ENCODE data around the gene BCL11A. TPM values are rescaled to one million over a fixed set of nuclear protein-coding genes. Genes with fewer than 3 reads are reported as not detected.

The BCL11A gene
- total RNA-seq, 1 donor from 2014 or later: 29.8 TPM

GRCh38 chr2:60407398-60407797 is 146.1 kb downstream of the BCL11A start:
- no peaks in the 10 kb centered on the region for H3K36me3 ChIP-seq (ENCODE audit: insufficient read depth, low read length)
- Mint-ChIP-seq H3K27ac (ENCODE audit: unreplicated experiment) (no peak overlapping the region), H3K36me3 (ENCODE audit: low read depth, unreplicated experiment) (no peaks in the 10 kb centered on the region), H3K27me3 (ENCODE audit: low read depth, unreplicated experiment) (peaks cover 22% of the 10 kb centered on the region), H3K4me1 (ENCODE audit: low read depth, unreplicated experiment) (peaks cover 16% of the 10 kb centered on the region), H3K9me3 (ENCODE audit: unreplicated experiment) (no peaks in the 10 kb centered on the region), H3K4me3 (ENCODE audit: unreplicated experiment) (no peak overlapping the region)
- no peaks in the 10 kb centered on the region for H3K27me3 ChIP-seq (ENCODE audit: insufficient read depth, low read length)
- no peaks in the 10 kb centered on the region for H3K9me3 ChIP-seq (ENCODE audit: insufficient read depth, low read depth, low read length)
- no peaks in the 10 kb centered on the region for H3K79me2 ChIP-seq (ENCODE audit: insufficient read depth, low read length)
- no peak for FAIRE-seq
- H3K27ac ChIP-seq (ENCODE audit: low read depth, low read length): no peak overlapping the region
- H3K4me1 ChIP-seq (ENCODE audit: insufficient read depth, low read length): no peaks in the 10 kb centered on the region
- no peak for DNase-seq (ENCODE audit: low read depth)
- no peak overlapping the region for H3K4me2 ChIP-seq (ENCODE audit: low read length)
- H2AFZ ChIP-seq (ENCODE audit: low read depth, low read length): no peak overlapping the region
- TF ChIP-seq CTCF (IDR thresholded peaks at IDR 0.05; ENCODE audit: insufficient read depth, low read depth, low read length): no peak
- no peak for TF ChIP-seq EZH2 (IDR thresholded peaks at IDR 0.05; ENCODE audit: insufficient read depth, low read length)
- no peak overlapping the region for H3K4me3 ChIP-seq (ENCODE audit: insufficient read depth, low read depth, low read length)
- H3K9ac ChIP-seq (ENCODE audit: low read length): no peak overlapping the region
- no peaks in the 10 kb centered on the region for H4K20me1 ChIP-seq (ENCODE audit: insufficient read depth, low read length)

- no peak overlapping the region for H3K4me3 Mint-ChIP-seq (ENCODE audit: unreplicated experiment)
- Histone ChIP-seq H3K36me3 (ENCODE audit: insufficient read depth, low read length) (no peaks in the 10 kb centered on the region), H3K4me2 (ENCODE audit: low read length) (no peak overlapping the region), H3K79me2 (ENCODE audit: insufficient read depth, low read length) (no peaks in the 10 kb centered on the region), H3K9me3 (ENCODE audit: insufficient read depth, low read depth, low read length) (no peaks in the 10 kb centered on the region), H3K4me1 (ENCODE audit: insufficient read depth, low read length) (no peaks in the 10 kb centered on the region), H3K27ac (ENCODE audit: low read depth, low read length) (no peak overlapping the region), H3K4me3 (ENCODE audit: insufficient read depth, low read depth, low read length) (no peak overlapping the region), H2AFZ (ENCODE audit: low read depth, low read length) (no peak overlapping the region), H3K27me3 (ENCODE audit: insufficient read depth, low read length) (no peaks in the 10 kb centered on the region), H4K20me1 (ENCODE audit: insufficient read depth, low read length) (no peaks in the 10 kb centered on the region), H3K9ac (ENCODE audit: low read length) (no peak overlapping the region)
- H3K36me3 Mint-ChIP-seq (ENCODE audit: low read depth, unreplicated experiment): no peaks in the 10 kb centered on the region
- peaks cover 23% of the 10 kb centered on the region for H3K27me3 Mint-ChIP-seq (ENCODE audit: low read depth, unreplicated experiment)
- peaks cover 12% of the 10 kb centered on the region for H3K4me1 Mint-ChIP-seq (ENCODE audit: low read depth, unreplicated experiment)
- no peak for DNase-seq (ENCODE audit: low read depth)
- no peak for TF ChIP-seq EZH2 (IDR thresholded peaks at IDR 0.05; ENCODE audit: insufficient read depth, low read length)
- no peak for TF ChIP-seq CTCF (IDR thresholded peaks at IDR 0.05; ENCODE audit: insufficient read depth, low read depth, low read length)
- H3K9me3 Mint-ChIP-seq (ENCODE audit: unreplicated experiment): no peaks in the 10 kb centered on the region
- peak overlapping the region; percentile 37 for H3K27ac Mint-ChIP-seq (ENCODE audit: unreplicated experiment)
- no peak for FAIRE-seq
Measured at GRCh38 chr2:60406192-60406591, 147.3 kb downstream of the BCL11A start.

DNA sequence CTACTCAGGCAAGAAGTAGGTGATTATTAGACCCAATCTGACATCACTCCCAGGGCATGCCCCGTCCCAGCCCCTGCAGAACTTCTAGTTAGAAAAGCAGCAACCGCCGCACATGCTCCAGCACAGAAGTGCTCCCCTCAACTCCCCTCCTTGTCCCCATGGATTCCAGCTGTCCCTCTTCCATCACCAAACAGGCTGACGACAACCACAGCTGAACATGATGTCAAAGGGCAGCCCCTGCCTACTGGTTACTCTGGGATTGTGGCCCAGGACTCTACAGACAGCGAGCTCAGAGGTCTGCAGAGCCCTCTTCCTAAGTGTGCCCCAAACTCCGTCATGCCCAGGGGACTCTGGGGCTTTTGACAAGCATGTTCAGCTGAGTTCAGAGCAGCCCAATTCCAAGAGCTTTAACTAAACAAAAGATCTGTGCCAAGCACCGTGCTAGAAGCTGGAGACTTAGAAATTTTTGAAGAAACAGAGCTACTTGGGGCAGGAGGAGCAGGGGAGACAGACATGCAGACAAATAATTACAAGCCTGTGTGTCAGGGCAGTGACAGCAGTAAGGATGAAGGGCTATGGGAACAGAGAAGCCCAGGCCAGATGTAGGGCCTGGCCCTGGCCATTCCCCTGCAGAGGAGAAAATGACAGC is 148.1 kb downstream of the BCL11A start:
- Histone ChIP-seq H3K27ac (ENCODE audit: low read depth, low read length) (no peak overlapping the region), H3K4me3 (ENCODE audit: insufficient read depth, low read depth, low read length) (no peak overlapping the region), H3K4me1 (ENCODE audit: insufficient read depth, low read length) (no peaks in the 10 kb centered on the region), H4K20me1 (ENCODE audit: insufficient read depth, low read length) (no peaks in the 10 kb centered on the region), H3K36me3 (ENCODE audit: insufficient read depth, low read length) (no peaks in the 10 kb centered on the region), H3K27me3 (ENCODE audit: insufficient read depth, low read length) (no peaks in the 10 kb centered on the region), H3K79me2 (ENCODE audit: insufficient read depth, low read length) (no peaks in the 10 kb centered on the region), H2AFZ (ENCODE audit: low read depth, low read length) (no peak overlapping the region), H3K9ac (ENCODE audit: low read length) (no peak overlapping the region), H3K9me3 (ENCODE audit: insufficient read depth, low read depth, low read length) (no peaks in the 10 kb centered on the region), H3K4me2 (ENCODE audit: low read length) (no peak overlapping the region)
- no peak overlapping the region for H3K27ac Mint-ChIP-seq (ENCODE audit: unreplicated experiment)
- FAIRE-seq: no peak
- H3K27me3 Mint-ChIP-seq (ENCODE audit: low read depth, unreplicated experiment): peaks cover 27% of the 10 kb centered on the region
- TF ChIP-seq CTCF (IDR thresholded peaks at IDR 0.05; ENCODE audit: insufficient read depth, low read depth, low read length): no peak
- H3K4me3 Mint-ChIP-seq (ENCODE audit: unreplicated experiment): no peak overlapping the region
- no peaks in the 10 kb centered on the region for H3K36me3 Mint-ChIP-seq (ENCODE audit: low read depth, unreplicated experiment)
- H3K9me3 Mint-ChIP-seq (ENCODE audit: unreplicated experiment): no peaks in the 10 kb centered on the region
- no peak for DNase-seq (ENCODE audit: low read depth)
- peaks cover 11% of the 10 kb centered on the region for H3K4me1 Mint-ChIP-seq (ENCODE audit: low read depth, unreplicated experiment)
